ENCODE data around the gene CACNG6. TPM values are rescaled to one million over a fixed set of nuclear protein-coding genes. Genes with fewer than 3 reads are reported as not detected.

Gene CACNG6
- total RNA-seq, 2 experiments from 2014 or later: 1.2 to 4.9 TPM

GRCh38 chr19:53998223-53998622 lies 6.8 kb downstream of the CACNG6 start:
- DNase-seq (ENCODE audit: low spot score): no peak
- Histone ChIP-seq H3K36me3 (ENCODE audit: insufficient read depth, low read length) (no peaks in the 10 kb centered on the region), H3K9me2 (ENCODE audit: insufficient read depth, low read length) (no peaks in the 10 kb centered on the region), H3K4me2 (ENCODE audit: low read length) (no peak overlapping the region), H3K27ac (ENCODE audit: low read depth, low read length, poor library complexity, severe bottlenecking) (no peak overlapping the region), H3K79me2 (ENCODE audit: insufficient read depth, low read depth, low read length) (no peaks in the 10 kb centered on the region), H3K4me3 (ENCODE audit: low read depth, low read length, poor library complexity, severe bottlenecking) (no peak overlapping the region), H3K4me1 (ENCODE audit: insufficient read depth, low read length, poor library complexity, severe bottlenecking) (no peaks in the 10 kb centered on the region), H2AFZ (ENCODE audit: low read length) (no peak overlapping the region), H3K9me3 (ENCODE audit: low read length) (no peaks in the 10 kb centered on the region), H4K20me1 (ENCODE audit: insufficient read depth, low read length) (no peaks in the 10 kb centered on the region)
- TF ChIP-seq EZH2phosphoT487 (IDR thresholded peaks at IDR 0.05; ENCODE audit: borderline replicate concordance, low read depth, low read length): no peak
- no peak for TF ChIP-seq CTCF (conservative IDR thresholded peaks at IDR 0.05; ENCODE audit: low read length)
- intact Hi-C loops (cut with micrococcal nuclease; ENCODE audit: unreplicated experiment): no loop called here
- ChIA-PET CTCF (ENCODE audit: unreplicated experiment) (no interaction called here), POLR2A (no interaction called here)
- no TSS peak for BruUV-seq (replicated peaks)

GRCh38 chr19:53999694-54000093 lies 8.3 kb downstream of the CACNG6 start:
- H3K36me3 ChIP-seq (ENCODE audit: insufficient read depth, low read length): no peaks in the 10 kb centered on the region
- no peak overlapping the region for H3K27ac ChIP-seq (ENCODE audit: low read depth, low read length, poor library complexity, severe bottlenecking)
- no peaks in the 10 kb centered on the region for H4K20me1 ChIP-seq (ENCODE audit: insufficient read depth, low read length)
- CTCF ChIA-PET (ENCODE audit: unreplicated experiment): no interaction called here
- H2AFZ ChIP-seq (ENCODE audit: low read length): no peak overlapping the region
- no peaks in the 10 kb centered on the region for H3K4me1 ChIP-seq (ENCODE audit: insufficient read depth, low read length, poor library complexity, severe bottlenecking)
- DNase-seq (ENCODE audit: low spot score): no peak
- H3K9me2 ChIP-seq (ENCODE audit: insufficient read depth, low read length): no peaks in the 10 kb centered on the region
- H3K4me3 ChIP-seq (ENCODE audit: low read depth, low read length, poor library complexity, severe bottlenecking): no peak overlapping the region
- POLR2A ChIA-PET: no interaction called here
- no peak overlapping the region for H3K4me2 ChIP-seq (ENCODE audit: low read length)
- H3K79me2 ChIP-seq (ENCODE audit: insufficient read depth, low read depth, low read length): no peaks in the 10 kb centered on the region
- no peaks in the 10 kb centered on the region for H3K9me3 ChIP-seq (ENCODE audit: low read length)
- intact Hi-C loops (cut with micrococcal nuclease; ENCODE audit: unreplicated experiment): no loop called here
- BruUV-seq (replicated peaks): no TSS peak
- TF ChIP-seq CTCF (conservative IDR thresholded peaks at IDR 0.05; ENCODE audit: low read length) (no peak), EZH2phosphoT487 (IDR thresholded peaks at IDR 0.05; ENCODE audit: borderline replicate concordance, low read depth, low read length) (no peak)

GRCh38 chr19:54001496-54001895 lies 10.1 kb downstream of the CACNG6 start:
- no peaks in the 10 kb centered on the region for H3K79me2 ChIP-seq (ENCODE audit: insufficient read depth, low read depth, low read length)
- H4K20me1 ChIP-seq (ENCODE audit: insufficient read depth, low read length): no peaks in the 10 kb centered on the region
- CTCF ChIA-PET (ENCODE audit: unreplicated experiment): no interaction called here
- POLR2A ChIA-PET: no interaction called here
- H3K9me3 ChIP-seq (ENCODE audit: low read length): no peaks in the 10 kb centered on the region
- no peaks in the 10 kb centered on the region for H3K4me1 ChIP-seq (ENCODE audit: insufficient read depth, low read length, poor library complexity, severe bottlenecking)
- H3K9me2 ChIP-seq (ENCODE audit: insufficient read depth, low read length): no peaks in the 10 kb centered on the region
- no peak overlapping the region for H3K4me2 ChIP-seq (ENCODE audit: low read length)
- no peaks in the 10 kb centered on the region for H3K36me3 ChIP-seq (ENCODE audit: insufficient read depth, low read length)
- DNase-seq (ENCODE audit: low spot score): no peak
- H2AFZ ChIP-seq (ENCODE audit: low read length): no peak overlapping the region
- no peak overlapping the region for H3K27ac ChIP-seq (ENCODE audit: low read depth, low read length, poor library complexity, severe bottlenecking)
- TF ChIP-seq CTCF (conservative IDR thresholded peaks at IDR 0.05; ENCODE audit: low read length) (no peak), EZH2phosphoT487 (IDR thresholded peaks at IDR 0.05; ENCODE audit: borderline replicate concordance, low read depth, low read length) (no peak)
- intact Hi-C loops (cut with micrococcal nuclease; ENCODE audit: unreplicated experiment): no loop called here
- no TSS peak for BruUV-seq (replicated peaks)
- H3K4me3 ChIP-seq (ENCODE audit: low read depth, low read length, poor library complexity, severe bottlenecking): no peak overlapping the region
